Stimulated activated CD8-positive, alpha-beta memory T cell treated with anti-CD3 and anti-CD28 coated beads, Interleukin-12 subunit alpha, Interleukin-12 subunit beta, amount 100 ng/mL, for 24 hours (primary cell): Measurements from ENCODE around the gene LIF.
"Not testable (repeated sequence)": the region's sequence is repeated elsewhere in the genome, so short reads cannot be mapped to it uniquely, and the experiment has no call there.

Experiments used
- DNase-seq: peaks from one replicate; pipeline ENCODE4 v3.0.0-alpha.2; 2020; ENCODE audit errors: extremely low read depth

Gene LIF

GRCh38 chr22:30209642-30210041, 36.9 kb downstream of the LIF start:
- no peak for DNase-seq

- DNase-seq: no peak
Measured at GRCh38 chr22:30208631-30209603, 37.6 kb downstream of the LIF start.

- DNase-seq: no peak
Measured at GRCh38 chr22:30206944-30207343, 39.6 kb downstream of the LIF start.

- no peak for DNase-seq
Measured at GRCh38 chr22:30205281-30206115, 41.1 kb downstream of the LIF start.

GRCh38 chr22:30204742-30205111, 41.8 kb downstream of the LIF start:
- no peak for DNase-seq

GRCh38 chr22:30204015-30204741, 42.4 kb downstream of the LIF start:
- no peak for DNase-seq

GRCh38 chr22:30202531-30203006, 44.0 kb downstream of the LIF start:
- DNase-seq: no peak

GRCh38 chr22:30201945-30202344, 44.6 kb downstream of the LIF start:
- no peak for DNase-seq

- not testable (repeated sequence) for DNase-seq
Measured at GRCh38 chr22:30200905-30201304, 45.7 kb downstream of the LIF start.

GRCh38 chr22:30198921-30199320, 47.6 kb downstream of the LIF start:
- no peak for DNase-seq

- DNase-seq: no peak
Measured at GRCh38 chr22:30198152-30198825, 48.3 kb downstream of the LIF start.

- no peak for DNase-seq
Measured at GRCh38 chr22:30197389-30197788, 49.2 kb downstream of the LIF start.

- no peak for DNase-seq
Measured at GRCh38 chr22:30196880-30197336, 49.7 kb downstream of the LIF start.

GRCh38 chr22:30196141-30196879, 50.2 kb downstream of the LIF start:
- DNase-seq: no peak

GRCh38 chr22:30195245-30196140, 51.1 kb downstream of the LIF start:
- no peak for DNase-seq

GRCh38 chr22:30193031-30193775, 53.4 kb downstream of the LIF start:
- no peak for DNase-seq

GRCh38 chr22:30192427-30192826, 54.1 kb downstream of the LIF start:
- no peak for DNase-seq

GRCh38 chr22:30191040-30191701, 55.4 kb downstream of the LIF start:
- no peak for DNase-seq
